Erythroblast (primary cell): ENCODE measurements around the gene RAF1.

Source experiments
- GATA1 ChIP-seq: IDR thresholded peaks from 2 replicates; pipeline ENCODE4 v1.6.1; 2011; ENCODE audit warnings: low read depth, mild to moderate bottlenecking, control low read depth, low read length, moderate library complexity
- POLR2A ChIP-seq: IDR thresholded peaks from 2 replicates; pipeline ENCODE4 v1.6.1; 2011; ENCODE audit warnings: mild to moderate bottlenecking, low read length

- TF ChIP-seq POLR2A (no peak), GATA1 (no peak)
Observed at GRCh38 chr3:12613250-12613649, 50.7 kb downstream of the RAF1 start.
